Measurements from ENCODE around the gene CABP4.
A peak's percentile ranks its signal among the peaks of the same experiment; 100 is the strongest.

Gene CABP4

DNA sequence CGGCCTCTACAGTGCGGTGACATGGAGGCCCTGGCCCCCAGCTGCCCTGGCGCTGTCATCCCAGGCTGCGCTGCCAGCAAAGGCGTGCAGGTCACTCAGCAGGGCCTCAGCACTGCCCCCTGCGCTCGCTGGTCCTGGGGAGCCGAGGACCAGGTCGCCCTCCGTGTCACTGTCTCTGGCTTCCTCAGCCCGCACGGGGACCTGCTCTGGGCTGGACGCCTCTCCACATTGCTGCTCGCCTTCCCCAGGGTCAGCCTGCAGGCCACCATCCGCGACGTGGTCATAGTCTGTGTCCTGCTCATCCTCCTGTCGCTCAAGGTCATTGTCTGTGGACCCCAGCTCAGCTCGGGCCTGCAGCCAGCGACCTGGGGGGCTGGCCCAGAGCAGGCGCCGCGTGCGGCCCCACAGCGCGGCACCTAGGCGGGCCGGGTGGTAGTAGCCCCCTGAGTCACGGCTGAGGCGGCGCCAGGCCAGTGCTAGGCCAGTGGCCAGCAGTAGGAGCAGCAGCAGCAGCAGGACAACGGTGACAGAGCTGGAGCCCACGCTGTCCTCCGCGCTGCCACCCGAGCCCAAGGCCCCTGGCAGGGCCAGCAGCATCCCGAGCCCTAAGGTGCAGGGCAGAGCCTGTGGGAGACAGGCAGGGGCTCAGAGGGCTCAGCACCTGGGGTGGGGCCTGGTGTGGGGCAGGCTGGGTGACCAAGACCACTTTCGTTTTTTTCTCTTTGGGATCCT lies 19.3 kb upstream of the CABP4 start:
- no peak for DNase-seq (ENCODE audit: low read depth)

DNA sequence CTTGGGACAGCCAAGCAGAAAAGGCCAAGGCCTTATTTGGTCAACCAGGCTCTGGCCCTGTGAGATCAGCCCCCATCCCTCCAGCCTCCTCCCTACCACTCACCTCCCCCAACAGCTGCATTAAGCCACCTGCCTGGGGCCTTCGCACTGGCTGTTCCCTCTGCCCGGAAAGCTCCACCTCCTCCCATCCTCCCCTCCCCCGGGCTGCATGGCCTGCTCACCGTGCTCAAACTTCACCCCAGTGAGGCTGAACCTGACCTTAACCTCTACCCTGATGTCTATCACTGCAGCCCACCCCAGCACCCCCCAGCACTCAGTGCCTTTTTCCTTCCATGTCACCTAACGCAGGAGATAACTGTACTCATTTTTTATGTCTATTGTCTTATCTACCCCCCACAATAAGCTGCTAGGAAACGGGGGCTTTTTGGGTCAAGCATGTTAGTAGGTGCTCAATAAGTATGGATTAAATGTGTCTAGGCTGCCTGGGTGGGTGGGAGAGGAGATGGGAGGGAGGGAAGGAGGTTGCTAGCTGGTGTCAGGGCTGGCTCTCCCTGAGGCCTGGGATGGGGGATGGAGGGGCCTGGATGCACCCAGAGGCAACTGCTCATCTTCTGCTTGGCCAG lies 18.6 kb upstream of the CABP4 start:
- DNase-seq (ENCODE audit: low read depth): no peak

DNA sequence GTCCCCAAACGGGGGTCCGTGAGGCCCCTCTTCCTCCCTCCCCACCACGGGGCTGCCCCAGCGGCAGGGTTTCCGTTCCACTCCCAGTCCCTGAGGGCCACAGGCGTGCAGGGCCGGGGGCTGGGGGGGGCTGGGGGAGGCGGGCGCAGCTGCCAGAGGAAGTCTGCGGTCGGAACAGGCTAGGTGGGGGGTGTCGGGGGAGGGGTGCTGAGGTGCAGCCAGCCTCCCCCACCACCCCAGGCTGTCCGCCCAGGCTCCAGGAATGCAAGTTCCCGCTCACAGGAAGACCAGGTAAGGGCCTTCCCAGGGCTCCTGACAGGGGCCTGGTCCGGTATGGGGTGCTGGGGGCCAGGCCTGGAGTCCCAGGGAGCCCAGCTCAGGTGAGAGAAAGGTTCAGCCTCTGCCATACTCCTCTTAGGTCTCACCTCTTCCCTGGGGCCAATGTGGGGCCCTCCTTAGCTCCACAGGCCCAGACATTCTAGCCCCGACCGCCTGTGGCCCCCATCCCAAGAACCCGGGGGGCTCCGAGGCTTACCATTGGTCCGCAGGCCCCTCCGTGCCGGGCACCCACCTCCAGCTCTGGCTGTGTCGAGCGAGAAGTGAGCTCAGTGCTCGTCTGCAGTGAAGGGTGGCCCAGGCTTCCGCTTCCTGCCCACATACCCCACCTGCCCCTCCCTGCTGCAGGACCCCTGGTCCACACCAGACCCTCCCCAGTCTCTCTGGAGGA lies 17.9 kb upstream of the CABP4 start, which contains the start of gene PTPRCAP:
TSS of gene PTPRCAP (minus strand) at position 601 of the 727 bp plus-strand sequence. CDS start at position 538, 63 bp downstream.
- peak; percentile 61 for DNase-seq (ENCODE audit: low read depth)

DNA sequence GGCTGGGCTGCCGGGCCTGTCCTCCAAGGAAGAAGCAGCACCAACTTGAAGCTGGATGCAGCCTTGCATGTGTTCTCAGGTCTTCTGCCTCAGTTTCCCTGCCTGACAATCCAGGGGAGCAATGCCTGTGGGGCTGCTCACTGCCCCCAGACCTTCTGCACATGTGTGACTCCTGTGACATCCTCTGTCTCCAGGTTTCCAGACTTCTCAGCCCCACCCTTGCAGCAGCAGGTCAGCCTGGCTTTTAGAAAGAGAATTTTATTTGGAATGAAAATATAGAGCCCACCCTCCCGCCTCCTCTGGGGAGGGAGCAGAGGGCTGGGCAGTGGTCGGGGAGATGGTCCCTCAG lies 17.4 kb upstream of the CABP4 start:
- DNase-seq (ENCODE audit: low read depth): no peak

DNA sequence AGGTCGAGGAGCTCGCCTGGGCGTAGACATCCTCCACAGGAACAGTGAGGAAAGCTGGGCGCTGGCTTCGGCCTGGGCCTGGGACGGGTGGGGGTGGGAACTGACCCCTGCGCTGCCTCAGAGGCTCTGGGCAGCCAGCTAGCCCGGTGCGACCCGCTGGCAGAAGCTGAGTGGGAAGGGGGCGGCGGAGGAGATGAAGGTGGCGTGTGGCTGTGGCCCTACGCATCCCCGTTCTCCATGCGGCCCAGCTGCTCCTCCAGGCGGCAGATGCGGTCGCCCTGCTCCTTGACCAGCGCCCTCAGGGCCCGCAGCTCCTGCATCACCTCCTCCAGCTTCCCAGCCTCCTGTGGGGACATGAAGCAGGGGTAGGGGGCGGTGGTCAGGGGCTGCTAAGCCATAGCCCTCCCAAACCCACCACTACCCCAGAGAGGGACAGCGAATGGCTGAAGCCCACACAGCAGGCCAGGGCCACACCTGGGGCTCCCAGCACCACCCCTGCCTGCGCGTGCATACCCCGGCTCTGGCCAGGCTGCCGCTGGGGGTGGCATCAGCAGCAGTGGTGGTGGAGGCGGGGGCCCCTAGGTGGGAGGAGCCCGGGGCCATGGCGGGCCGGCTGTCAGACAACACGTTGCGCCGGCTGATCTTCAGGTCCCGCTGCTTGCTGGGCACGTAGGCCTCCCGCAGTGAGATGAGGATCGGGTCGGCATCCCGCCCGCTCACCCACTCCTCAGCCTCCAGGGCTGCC lies 16.8 kb upstream of the CABP4 start:
- DNase-seq (ENCODE audit: low read depth): peak; percentile 57

DNA sequence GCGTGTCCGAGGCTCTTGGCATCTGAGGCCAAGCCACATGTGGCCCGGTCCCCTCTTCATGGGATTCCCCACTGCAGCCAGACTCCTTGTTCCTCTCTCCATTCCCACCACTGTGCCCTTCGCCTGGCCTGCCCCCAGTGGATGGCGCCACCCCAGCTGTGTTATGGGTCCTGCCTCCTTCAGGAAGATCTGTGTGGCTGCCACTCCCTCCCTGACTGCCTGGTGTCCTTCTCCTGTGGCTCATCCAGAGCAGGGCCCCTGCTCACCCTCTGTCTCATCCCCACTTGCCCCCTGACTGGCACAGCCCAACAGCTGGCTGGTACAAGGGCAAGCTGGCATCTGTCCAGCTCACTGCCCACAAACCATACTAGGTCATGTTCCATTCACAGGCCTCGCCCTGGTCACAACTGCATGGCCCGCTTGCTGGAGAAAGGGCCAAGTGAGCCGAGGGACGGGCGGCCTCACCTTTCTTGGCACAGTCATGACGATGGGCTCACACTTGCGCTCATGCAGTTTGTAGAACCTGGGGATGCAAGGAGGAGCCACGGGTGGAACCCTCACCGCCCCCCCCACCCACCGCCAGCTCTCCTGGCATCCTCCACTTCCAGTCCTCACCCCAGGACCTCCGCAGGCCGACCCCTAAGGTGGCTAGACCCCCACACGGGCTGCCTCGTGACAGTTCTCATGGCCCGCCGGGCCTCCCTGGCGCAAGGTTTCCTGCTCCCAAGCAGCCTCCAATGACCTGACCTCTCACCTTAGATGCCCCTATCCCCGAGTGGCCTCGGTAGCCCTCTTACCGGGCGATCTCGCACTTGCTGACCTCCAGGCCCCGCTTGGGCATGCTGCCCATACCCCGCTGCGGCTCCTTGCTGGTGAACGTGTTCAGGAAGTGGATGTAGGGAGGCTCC lies 15.6 kb upstream of the CABP4 start:
- DNase-seq (ENCODE audit: low read depth): no peak

DNA sequence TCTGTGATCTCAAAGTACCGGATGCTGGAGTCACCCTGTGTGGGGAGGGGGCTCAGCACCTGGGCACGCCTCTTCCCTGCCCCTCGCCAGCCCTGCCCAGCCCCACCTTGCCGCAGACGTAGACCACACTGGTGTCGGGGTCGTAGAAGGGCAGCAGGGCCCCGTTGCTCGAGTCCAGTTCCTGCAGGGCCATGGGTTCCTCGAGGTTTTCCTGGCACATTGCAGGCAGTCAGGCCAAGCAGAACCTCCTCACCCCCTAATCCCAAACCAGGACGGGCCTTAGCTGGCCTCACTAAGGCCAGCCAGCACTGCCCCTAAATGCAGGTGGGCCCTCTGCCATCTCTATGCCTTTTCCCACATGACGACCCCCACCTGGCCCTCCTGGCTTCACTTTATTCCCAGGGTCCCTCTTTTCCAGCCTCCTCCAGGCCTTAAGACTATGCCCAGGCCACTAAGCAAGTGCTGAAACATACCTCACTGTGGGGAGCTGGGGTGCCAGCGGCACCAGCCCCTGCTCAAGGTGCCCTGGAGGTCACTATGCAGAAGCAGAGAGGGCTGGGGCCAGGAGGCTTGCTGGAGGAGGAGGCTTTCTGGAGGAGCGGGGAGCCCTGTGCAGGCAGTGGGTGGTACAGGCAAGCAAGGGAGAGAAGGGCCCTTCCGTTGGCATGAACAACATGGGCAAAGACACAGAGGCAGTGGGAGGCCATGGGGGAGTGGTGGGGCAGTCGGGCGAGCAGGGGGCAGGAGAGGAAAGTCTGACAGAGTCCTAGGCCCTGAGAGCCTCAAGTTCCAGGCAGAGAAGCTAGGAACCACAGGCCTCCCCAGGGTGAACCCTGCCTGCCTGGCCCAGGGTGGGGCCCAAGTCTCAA lies 14.7 kb upstream of the CABP4 start:
- DNase-seq (ENCODE audit: low read depth): no peak

DNA sequence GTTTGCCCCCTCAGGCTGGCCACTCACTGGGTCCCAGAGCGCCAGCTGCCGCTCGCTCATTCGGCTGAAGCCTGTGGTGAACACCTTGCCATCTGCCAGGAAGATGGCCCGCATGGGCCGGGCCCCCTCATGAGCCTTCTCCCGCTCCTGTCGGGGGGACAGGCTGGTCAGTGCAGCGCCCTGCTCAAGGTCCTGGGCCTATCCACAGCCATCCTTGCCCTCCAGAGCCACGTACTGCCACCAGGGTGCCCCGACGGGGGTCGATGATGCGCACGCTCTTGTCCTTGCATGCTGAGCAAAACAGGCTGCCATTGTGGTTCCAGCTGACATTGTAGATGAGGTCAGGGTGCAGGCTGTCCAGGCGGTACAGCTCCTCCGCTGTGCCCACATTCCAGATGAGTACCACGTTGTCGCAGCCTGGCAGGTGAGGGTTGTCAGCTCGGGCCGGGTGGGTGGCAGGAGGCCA lies 14.0 kb upstream of the CABP4 start:
- no peak for DNase-seq (ENCODE audit: low read depth)

DNA sequence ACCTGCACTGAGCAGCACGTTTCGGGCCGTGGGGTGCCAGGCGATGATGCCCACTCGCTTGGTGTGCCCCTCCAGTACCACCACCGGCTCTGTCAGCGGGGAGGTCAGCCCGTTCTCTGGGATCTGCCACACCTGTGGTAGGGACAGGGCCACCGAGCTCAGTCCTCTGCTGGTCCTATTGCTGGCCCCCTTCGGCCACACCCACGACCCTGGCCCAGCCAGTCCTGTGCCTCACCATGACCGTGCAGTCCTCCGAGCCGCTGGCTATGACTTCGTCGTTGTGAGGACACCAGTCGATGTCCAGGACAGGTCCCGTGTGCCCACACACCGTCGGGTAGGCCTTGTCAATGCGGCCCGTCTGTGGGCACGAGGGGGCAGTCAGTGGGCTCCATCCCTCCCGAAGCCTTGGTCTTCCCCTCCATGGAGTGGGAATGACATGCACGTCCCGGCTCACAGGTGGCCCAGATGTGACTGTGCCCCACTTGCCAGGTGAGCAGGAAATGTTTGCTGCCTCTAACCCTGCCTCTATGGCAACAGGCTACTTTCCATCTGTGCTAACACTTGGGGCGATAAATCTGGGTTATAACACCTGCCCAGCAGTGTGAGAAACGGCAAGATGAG lies 13.3 kb upstream of the CABP4 start:
- no peak for DNase-seq (ENCODE audit: low read depth)

DNA sequence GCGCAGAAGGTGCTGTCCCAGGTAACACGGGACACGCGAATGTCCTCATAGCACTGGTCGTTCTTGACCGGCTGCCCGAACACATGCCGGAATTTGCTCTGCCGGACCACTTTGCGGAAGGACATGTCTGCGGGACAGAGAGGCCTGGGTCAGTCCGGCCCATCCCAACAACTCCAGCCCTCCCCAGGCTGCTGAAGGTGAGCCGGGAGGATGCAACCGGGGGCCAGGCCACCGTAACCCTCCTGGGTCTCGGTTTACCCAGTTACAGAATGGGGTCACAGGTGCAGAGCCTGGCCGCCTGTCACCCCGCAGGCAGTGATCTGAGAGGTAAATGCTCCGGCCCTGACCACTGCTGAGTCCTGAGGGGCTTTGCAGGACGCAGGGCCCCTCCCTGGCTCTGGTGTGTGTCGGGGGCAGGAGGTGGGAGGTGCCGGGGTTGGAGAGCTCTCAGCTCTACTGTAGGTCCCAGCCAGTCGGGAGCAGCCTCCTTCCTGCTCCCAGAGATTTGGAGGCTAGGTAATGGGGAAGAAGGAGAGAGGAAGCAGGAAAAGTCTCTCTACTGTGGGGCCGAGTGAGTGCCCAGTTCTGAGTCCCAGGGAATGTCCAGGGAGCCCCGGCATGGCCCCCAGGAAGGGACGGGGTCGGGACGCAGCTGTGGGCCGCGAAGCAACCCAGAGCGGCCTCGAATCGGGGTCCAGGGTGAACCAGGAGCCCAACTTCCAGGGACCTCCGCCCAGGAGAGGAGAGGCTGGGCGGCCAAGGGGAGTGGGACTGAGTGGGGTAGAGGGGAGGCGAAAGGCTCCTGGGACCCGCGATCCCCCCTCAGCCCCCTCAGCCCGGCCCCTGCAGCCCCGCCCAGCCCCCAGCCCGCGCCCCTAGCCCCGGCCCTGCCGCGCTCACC lies 12.4 kb upstream of the CABP4 start:
- no peak for DNase-seq (ENCODE audit: low read depth)

DNA sequence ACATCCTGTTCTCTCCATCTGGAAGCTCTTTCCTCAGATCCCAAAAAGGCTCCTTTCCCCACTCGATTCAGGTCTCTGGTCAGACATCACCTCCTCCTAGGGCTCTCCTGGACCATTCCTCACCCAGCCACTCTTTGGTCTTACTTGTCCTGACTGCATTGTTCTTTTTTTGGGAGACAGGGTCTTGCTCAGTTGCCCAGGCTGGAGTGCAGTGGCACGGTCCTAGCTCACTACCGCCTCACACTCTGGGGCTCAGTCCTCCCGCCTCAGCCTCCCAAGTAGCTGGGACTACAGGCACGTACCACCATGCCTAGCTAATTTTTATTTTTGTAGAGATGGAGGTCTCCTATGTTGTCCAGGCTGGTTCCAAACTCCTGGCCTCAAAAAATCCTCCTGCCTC lies 9.6 kb upstream of the CABP4 start:
- no peak for DNase-seq (ENCODE audit: low read depth)

DNA sequence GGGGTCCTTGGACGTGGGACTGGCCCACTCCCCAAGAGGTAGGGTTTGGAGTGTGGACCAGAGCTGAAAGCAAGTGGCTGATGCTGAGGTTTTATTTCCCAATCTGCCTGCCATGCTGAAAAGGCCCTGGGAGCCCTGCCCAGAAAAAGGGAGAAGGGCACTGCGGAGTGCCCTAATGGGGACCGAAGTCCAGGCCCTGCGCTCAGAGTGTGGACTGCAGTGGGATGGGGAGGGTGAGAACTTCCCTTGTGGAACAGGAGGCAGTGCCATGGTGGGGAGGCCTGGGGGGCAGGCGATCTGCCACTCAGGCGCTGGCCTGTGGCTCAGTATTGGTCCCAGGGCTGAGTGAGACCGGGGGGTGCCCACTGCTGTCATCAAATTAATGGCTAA lies 6.9 kb upstream of the CABP4 start:
- DNase-seq (ENCODE audit: low read depth): no peak

DNA sequence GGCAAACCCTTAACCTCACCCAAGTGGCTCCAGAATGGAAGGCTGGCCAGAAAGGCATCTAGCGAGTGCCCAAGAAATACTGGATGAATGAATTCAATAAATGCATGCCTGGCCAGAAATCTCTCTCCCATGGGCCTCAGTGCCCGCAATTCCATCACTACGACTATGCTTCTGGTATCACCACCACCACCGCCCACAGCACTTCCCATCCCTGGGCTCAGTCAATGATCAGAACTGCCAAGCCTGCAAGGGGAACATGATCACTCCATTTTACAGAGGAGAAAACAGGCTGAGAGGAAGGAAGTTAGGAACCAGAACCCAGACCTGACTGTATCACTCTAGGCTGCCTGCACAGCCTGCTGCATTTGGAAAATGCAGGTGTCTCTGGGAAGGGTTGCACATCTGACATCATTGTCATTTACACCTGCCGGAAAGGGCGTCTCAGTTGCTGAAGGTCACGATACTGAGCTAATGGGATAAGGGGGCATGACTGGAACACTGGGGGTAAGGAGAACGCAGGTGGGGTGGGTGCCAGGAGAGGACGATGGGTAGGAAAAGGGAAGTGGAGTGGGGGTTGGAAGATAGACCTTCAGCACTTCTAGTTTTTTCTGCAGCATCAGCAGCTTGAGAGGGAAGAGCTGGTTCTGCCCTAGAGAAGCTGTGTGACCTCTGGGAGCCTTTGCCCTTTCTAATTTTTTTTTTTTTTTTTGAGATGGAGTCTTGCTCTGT lies 5.9 kb upstream of the CABP4 start:
- DNase-seq (ENCODE audit: low read depth): no peak

DNA sequence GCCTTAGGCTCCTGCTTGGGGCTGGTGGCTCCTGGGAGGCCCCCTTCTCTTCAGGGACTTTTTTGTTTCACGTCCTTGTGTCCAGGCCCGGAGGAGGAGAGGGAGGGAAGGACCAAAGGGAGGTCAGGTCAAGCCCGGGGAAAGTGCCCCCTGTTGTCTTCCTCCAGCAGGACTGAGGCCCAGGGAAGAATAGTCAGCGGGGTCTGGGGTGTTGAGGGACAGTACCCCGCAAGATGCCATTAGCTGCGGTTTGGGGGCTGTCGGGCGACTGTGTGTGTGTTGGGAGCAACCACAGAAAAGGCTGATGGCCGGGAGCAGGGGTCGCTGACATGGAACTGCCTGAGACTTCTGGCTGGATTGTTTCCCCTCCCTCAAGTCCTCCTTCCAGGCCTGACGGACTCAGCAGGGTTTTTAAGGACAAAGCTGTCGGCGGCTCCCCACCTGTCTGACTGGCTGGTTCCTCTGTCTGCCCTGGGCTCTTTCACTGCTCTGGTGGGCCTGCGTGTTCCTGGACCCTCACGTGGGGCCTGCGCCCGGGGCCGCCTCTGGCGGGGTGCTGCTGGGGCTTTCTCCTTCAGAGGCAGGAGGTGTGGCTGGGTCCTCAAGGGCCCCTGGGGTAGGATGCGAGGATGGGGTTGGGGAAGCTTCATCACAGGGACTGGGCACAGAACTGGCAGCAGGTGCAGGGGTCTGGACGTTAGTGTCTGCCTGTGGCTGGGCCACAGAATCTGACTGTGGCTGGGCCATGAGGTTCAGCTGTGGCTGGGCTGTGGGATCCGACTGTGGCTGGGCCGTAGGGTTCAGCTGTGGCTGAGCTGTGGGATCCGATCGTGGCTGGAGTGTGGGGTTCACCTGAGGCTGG lies 4.1 kb upstream of the CABP4 start:
- no peak for DNase-seq (ENCODE audit: low read depth)

DNA sequence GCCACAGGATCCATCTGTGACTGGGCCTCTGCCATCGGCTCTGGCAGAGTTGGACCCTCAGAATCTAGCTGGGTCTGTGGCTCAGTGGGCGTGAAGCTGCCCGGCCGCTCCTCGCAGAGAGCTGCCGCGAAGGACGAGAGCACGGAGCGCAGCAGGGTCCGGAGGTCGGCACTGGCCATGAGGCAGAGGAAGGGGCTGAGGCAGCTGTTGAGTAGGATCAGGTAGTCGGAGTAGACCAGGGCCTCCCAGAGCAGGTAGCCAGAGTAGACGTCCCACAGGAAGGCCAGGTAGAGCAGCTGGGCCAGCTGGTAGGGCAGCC lies 3.5 kb upstream of the CABP4 start:
- DNase-seq (ENCODE audit: low read depth): no peak

DNA sequence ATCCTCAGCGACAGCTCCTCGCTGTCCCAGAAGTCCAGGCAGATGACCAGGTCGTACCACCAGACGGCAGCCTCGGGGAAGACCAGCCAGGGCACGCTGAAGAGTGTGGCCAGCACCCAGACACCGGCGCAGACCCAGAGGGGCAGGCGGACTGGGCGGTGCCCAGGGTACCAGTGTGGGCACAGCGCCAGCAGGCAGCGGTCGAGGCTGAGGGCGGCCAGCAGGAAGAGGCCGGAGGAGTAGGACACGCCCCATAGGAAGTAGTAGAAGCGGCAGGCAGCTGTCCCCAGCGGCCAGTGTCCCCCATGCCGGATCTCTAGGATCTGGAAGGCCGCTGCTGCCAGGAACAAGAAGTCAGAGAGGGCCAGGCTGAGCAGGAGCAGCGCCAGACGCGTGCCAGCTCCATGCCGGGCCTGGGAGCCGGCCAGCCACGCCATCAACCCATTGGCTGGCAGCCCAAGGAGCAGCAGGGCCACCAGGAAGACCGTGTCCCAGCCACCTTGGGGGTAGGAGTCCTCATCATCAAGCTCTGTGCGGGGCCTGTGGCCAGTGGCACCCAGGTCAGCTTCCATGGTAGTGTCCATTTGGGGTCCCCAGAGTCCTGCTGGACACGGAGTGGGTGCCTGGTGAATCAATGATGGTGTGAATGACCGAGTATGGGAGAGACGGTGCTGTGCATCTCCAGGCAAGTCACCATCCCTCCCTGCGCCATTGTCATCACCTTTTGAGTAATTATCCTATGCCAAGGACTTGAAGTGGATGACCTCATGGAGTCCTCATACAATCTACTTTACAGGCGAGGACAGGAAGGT lies 2.8 kb upstream of the CABP4 start, which contains the start of gene GPR152:
TSS of gene GPR152 (minus strand) at position 589 of the 812 bp plus-strand sequence. CDS start at position 584, 5 bp downstream.
- no peak for DNase-seq (ENCODE audit: low read depth)

Data from stimulated activated CD8-positive, alpha-beta memory T cell treated with anti-CD3 and anti-CD28 coated beads, Interleukin-12 subunit alpha, Interleukin-12 subunit beta, amount 100 ng/mL, for 4 hours (primary cell).